ENCODE results near the gene MARK2. TPM values are rescaled to one million over a fixed set of nuclear protein-coding genes. Genes with fewer than 3 reads are reported as not detected.

MARK2 gene
- total RNA-seq, 4 donors from 2014 or later: 34.7 to 82.9 (median 72.1) TPM

- Histone ChIP-seq H3K27me3 (no peaks in the 10 kb centered on the region), H3K4me1 (peaks cover 0 to 16% (median 4%) of the 10 kb centered on the region in 4 donors), H3K36me3 (peaks cover 0 to 53% (median 0%) of the 10 kb centered on the region in 3 donors), H3K27ac (no peak overlapping the region), H3K9me3 (no peaks in the 10 kb centered on the region), H3K4me3 (no peak overlapping the region)
- TF ChIP-seq POLR2A (IDR thresholded peaks at IDR 0.05) (no peak), CTCF (IDR thresholded peaks at IDR 0.05) (no peak)
- no peak for DNase-seq
Measured at GRCh38 chr11:63818609-63819008, 20.3 kb upstream of the MARK2 start.

GRCh38 chr11:63821411-63821810 lies 17.5 kb upstream of the MARK2 start:
- Histone ChIP-seq H3K9me3 (no peaks in the 10 kb centered on the region), H3K4me3 (no peak overlapping the region), H3K27ac (no peak overlapping the region), H3K27me3 (no peaks in the 10 kb centered on the region), H3K36me3 (peaks cover 0 to 62% (median 0%) of the 10 kb centered on the region in 3 donors), H3K4me1 (no peaks in the 10 kb centered on the region)
- no peak for DNase-seq
- TF ChIP-seq POLR2A (IDR thresholded peaks at IDR 0.05) (no peak), CTCF (IDR thresholded peaks at IDR 0.05) (no peak)

GRCh38 chr11:63826471-63827190 lies 12.3 kb upstream of the MARK2 start:
- Histone ChIP-seq H3K4me3 (no peak overlapping the region), H3K9me3 (no peaks in the 10 kb centered on the region), H3K4me1 (no peaks in the 10 kb centered on the region), H3K36me3 (peaks cover 0 to 26% (median 0%) of the 10 kb centered on the region in 3 donors), H3K27me3 (no peaks in the 10 kb centered on the region), H3K27ac (no peak overlapping the region)
- no peak for DNase-seq
- TF ChIP-seq CTCF (IDR thresholded peaks at IDR 0.05) (no peak), POLR2A (IDR thresholded peaks at IDR 0.05) (no peak)

- no peak for DNase-seq
- H3K36me3 ChIP-seq: no peaks in the 10 kb centered on the region
- no peak for TF ChIP-seq POLR2A (IDR thresholded peaks at IDR 0.05)
- TF ChIP-seq CTCF (IDR thresholded peaks at IDR 0.05): peak in 1 of 6 experiments; percentile 7
- H3K27ac ChIP-seq: no peak overlapping the region
- H3K27me3 ChIP-seq: no peaks in the 10 kb centered on the region
- peaks cover 0 to 3% (median 0%) of the 10 kb centered on the region in 4 donors for H3K4me1 ChIP-seq
- no peak overlapping the region for H3K4me3 ChIP-seq
- no peaks in the 10 kb centered on the region for H3K9me3 ChIP-seq
Measured at GRCh38 chr11:63829823-63830489, 9.0 kb upstream of the MARK2 start.

- no peaks in the 10 kb centered on the region for H3K36me3 ChIP-seq
- DNase-seq: no peak
Measured at GRCh38 chr11:63831326-63831725, 7.6 kb upstream of the MARK2 start.

More at GRCh38 chr11:63831326-63831725, 7.6 kb upstream of the MARK2 start:
- Histone ChIP-seq H3K9me3 (no peaks in the 10 kb centered on the region), H3K4me1 (peaks cover 0 to 3% (median 0%) of the 10 kb centered on the region in 4 donors), H3K27me3 (no peaks in the 10 kb centered on the region), H3K27ac (no peak overlapping the region), H3K4me3 (no peak overlapping the region)
- TF ChIP-seq CTCF (IDR thresholded peaks at IDR 0.05) (no peak), POLR2A (IDR thresholded peaks at IDR 0.05) (no peak)

Measured in Peyer's patch (tissue), 4 donors.